ENCODE results near the gene MPI. TPM values are rescaled to one million over a fixed set of nuclear protein-coding genes. Genes with fewer than 3 reads are reported as not detected.
A peak's percentile ranks its signal among the peaks of the same experiment; 100 is the strongest.

Gene MPI
- total and polyA plus RNA-seq, 2 donors (not counting 1 experiment from before 2014, with no cell fraction given), result 50.7 to 65.0 TPM

- Histone ChIP-seq H3K27ac (ENCODE audit: insufficient read depth, low read length) (no peak overlapping the region), H3K4me2 (ENCODE audit: extremely low read depth, insufficient read depth, low read length) (no peak overlapping the region), H4K20me1 (ENCODE audit: control insufficient read depth, extremely low read depth, insufficient read depth, low read length) (peaks cover 1% of the 10 kb centered on the region), H3K4me3 (replicated peaks in 1 of 4; ENCODE audit: control extremely low read depth in 1 of 4, insufficient read depth in 1 of 4, low read depth in 3 of 4, low read length in 4 of 4) (no peak overlapping the region), H3K27me3 (ENCODE audit: control insufficient read depth, insufficient read depth, low read length) (no peaks in the 10 kb centered on the region), H3K4me1 (ENCODE audit: control insufficient read depth, extremely low read depth, insufficient read depth, low read length) (peaks cover 6% of the 10 kb centered on the region), H3K9me3 (ENCODE audit: control insufficient read depth, insufficient read depth, low read depth, low read length) (no peaks in the 10 kb centered on the region), H3K9ac (ENCODE audit: insufficient read depth, low read length) (no peak overlapping the region), H3K79me2 (ENCODE audit: control insufficient read depth, insufficient read depth, low read length) (peaks cover 20% of the 10 kb centered on the region), H3K36me3 (ENCODE audit: control insufficient read depth, insufficient read depth, low read length) (peaks cover 21% of the 10 kb centered on the region), H2AFZ (ENCODE audit: low read length) (no peak overlapping the region)
- no peak for TF ChIP-seq CTCF (conservative IDR thresholded peaks at IDR 0.05 in 1 of 2, IDR thresholded peaks at IDR 0.05 in 1 of 2; ENCODE audit: low read depth in 1 of 2, low read length in 2 of 2)
- no peak for TF ChIP-seq EZH2 (IDR thresholded peaks at IDR 0.05; ENCODE audit: low read length, missing control alignments)
- DNase-seq (ENCODE audit: low read depth in 2 of 2), result no peak
Measured at GRCh38 chr15:74902295-74903075, 12.6 kb downstream of the MPI start.

DNA sequence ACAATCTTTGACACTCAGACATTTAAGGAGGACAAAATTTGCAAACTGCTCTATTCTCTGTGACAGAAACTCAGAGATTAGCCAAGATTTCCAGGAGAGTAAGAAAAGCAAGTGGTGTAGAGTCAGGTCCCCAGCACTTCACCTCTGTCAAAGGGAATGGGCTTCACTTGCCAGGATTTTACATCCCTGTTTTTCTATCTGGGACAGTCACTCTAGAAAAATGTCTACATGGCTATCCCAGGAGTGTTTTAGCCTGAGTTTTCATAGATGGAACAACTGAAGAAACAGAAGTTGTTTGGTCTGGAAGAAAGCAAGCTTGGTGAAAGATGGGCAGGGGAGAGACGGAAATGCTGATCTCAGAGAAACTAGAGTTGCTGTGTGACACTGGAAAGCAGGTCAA is 13.8 kb downstream of the MPI start:
- Histone ChIP-seq H3K79me2 (ENCODE audit: control insufficient read depth, insufficient read depth, low read length) (peaks cover 20% of the 10 kb centered on the region), H3K9ac (ENCODE audit: insufficient read depth, low read length) (no peak overlapping the region), H3K27me3 (ENCODE audit: control insufficient read depth, insufficient read depth, low read length) (no peaks in the 10 kb centered on the region), H3K36me3 (ENCODE audit: control insufficient read depth, insufficient read depth, low read length) (peaks cover 21% of the 10 kb centered on the region), H3K4me1 (ENCODE audit: control insufficient read depth, extremely low read depth, insufficient read depth, low read length) (peaks cover 6% of the 10 kb centered on the region), H3K9me3 (ENCODE audit: control insufficient read depth, insufficient read depth, low read depth, low read length) (no peaks in the 10 kb centered on the region), H3K27ac (ENCODE audit: insufficient read depth, low read length) (no peak overlapping the region), H2AFZ (ENCODE audit: low read length) (no peak overlapping the region), H3K4me2 (ENCODE audit: extremely low read depth, insufficient read depth, low read length) (no peak overlapping the region), H3K4me3 (replicated peaks in 1 of 4; ENCODE audit: control extremely low read depth in 1 of 4, insufficient read depth in 1 of 4, low read depth in 3 of 4, low read length in 4 of 4) (no peak overlapping the region), H4K20me1 (ENCODE audit: control insufficient read depth, extremely low read depth, insufficient read depth, low read length) (no peaks in the 10 kb centered on the region)
- peak in 1 of 2 donors; percentile 29 for DNase-seq (ENCODE audit: low read depth in 2 of 2)
- no peak for TF ChIP-seq CTCF (conservative IDR thresholded peaks at IDR 0.05 in 1 of 2, IDR thresholded peaks at IDR 0.05 in 1 of 2; ENCODE audit: low read depth in 1 of 2, low read length in 2 of 2)
- no peak for TF ChIP-seq EZH2 (IDR thresholded peaks at IDR 0.05; ENCODE audit: low read length, missing control alignments)

GRCh38 chr15:74904190-74904805 is 14.5 kb downstream of the MPI start:
- DNase-seq (ENCODE audit: low read depth in 2 of 2), result no peak
- peak overlapping the region in 1 of 4 experiments; percentile 89 for H3K4me3 ChIP-seq (replicated peaks in 1 of 4; ENCODE audit: control extremely low read depth in 1 of 4, insufficient read depth in 1 of 4, low read depth in 3 of 4, low read length in 4 of 4)
- H3K27ac ChIP-seq (ENCODE audit: insufficient read depth, low read length), result no peak overlapping the region
- H3K9ac ChIP-seq (ENCODE audit: insufficient read depth, low read length), result no peak overlapping the region
- peaks cover 6% of the 10 kb centered on the region for H3K4me1 ChIP-seq (ENCODE audit: control insufficient read depth, extremely low read depth, insufficient read depth, low read length)
- peaks cover 19% of the 10 kb centered on the region for H3K36me3 ChIP-seq (ENCODE audit: control insufficient read depth, insufficient read depth, low read length)
- H3K4me2 ChIP-seq (ENCODE audit: extremely low read depth, insufficient read depth, low read length), result no peak overlapping the region
- no peaks in the 10 kb centered on the region for H3K9me3 ChIP-seq (ENCODE audit: control insufficient read depth, insufficient read depth, low read depth, low read length)
- H4K20me1 ChIP-seq (ENCODE audit: control insufficient read depth, extremely low read depth, insufficient read depth, low read length), result no peaks in the 10 kb centered on the region
- no peak for TF ChIP-seq CTCF (conservative IDR thresholded peaks at IDR 0.05 in 1 of 2, IDR thresholded peaks at IDR 0.05 in 1 of 2; ENCODE audit: low read depth in 1 of 2, low read length in 2 of 2)
- TF ChIP-seq EZH2 (IDR thresholded peaks at IDR 0.05; ENCODE audit: low read length, missing control alignments), result no peak
- peaks cover 20% of the 10 kb centered on the region for H3K79me2 ChIP-seq (ENCODE audit: control insufficient read depth, insufficient read depth, low read length)
- H2AFZ ChIP-seq (ENCODE audit: low read length), result no peak overlapping the region
- no peaks in the 10 kb centered on the region for H3K27me3 ChIP-seq (ENCODE audit: control insufficient read depth, insufficient read depth, low read length)
